GM04503 (cell line): Measurements from ENCODE around the gene BLTP2.
"Not testable (repeated sequence)": the region's sequence is repeated elsewhere in the genome, so short reads cannot be mapped to it uniquely, and the experiment has no call there.

Experiments used
- DNase-seq: peaks from one replicate; pipeline ENCODE4 v3.0.0-alpha.2; 2012; ENCODE audit warnings: low read depth

The BLTP2 gene

GRCh38 chr17:28646039-28646754 is 1.2 kb upstream of the BLTP2 start:
- DNase-seq: no peak

DNA sequence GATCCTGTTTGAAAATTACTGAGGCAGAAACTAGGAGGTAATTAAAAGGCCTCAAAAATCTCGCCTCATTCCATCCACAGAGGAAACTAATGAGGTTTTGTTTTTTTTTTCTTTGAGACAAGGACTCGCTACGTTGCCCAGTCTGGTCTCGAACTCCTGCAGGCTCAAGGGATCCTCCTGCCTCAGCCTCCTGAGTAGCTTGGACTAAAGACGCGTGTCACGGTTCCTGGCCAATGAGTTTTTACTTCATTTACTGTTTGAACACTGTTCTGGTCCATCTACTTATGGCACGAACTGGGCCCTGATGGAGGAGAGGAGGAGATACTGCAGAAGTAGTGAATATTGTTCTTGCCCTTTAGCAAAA is 600 bp upstream of the BLTP2 start:
- no peak for DNase-seq

DNA sequence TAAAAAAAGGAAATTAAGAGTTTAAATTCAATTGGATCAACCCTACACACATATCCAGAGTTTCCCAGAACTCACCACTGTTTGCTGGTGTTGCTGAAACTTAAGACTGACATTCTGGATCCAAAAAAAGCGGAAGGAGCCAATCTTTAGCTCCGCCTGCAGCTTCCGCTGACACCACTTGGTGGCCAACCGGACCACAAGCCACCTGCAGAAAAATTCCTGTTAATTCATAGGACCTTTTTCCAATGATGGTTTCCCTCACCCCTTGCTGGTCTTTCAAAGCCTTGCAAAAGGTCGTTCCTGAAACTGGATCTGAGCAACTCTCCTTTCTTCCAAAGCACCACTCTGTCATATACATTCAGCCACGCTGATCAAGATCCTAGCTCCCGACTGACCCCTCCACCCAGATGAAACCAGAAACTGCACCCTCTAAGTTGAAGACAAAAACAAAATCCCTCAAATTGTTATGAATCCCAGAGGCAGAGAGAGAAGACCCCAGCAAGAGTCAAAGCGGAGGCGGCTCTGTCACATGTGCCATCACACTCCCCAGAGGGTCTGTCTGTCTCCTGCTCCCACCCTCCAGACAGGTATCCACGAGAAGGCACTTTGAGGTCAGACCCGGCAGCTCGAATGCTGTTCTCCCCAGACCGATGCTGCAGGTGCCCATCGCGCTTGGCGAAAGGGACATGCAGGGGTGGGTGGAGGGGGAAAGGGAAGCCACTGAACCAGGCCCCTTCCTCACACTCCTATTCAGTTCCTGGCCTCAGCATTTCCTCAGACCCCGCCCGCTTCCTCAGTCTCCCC is 773 bp downstream of the BLTP2 start:
- no peak for DNase-seq

DNA sequence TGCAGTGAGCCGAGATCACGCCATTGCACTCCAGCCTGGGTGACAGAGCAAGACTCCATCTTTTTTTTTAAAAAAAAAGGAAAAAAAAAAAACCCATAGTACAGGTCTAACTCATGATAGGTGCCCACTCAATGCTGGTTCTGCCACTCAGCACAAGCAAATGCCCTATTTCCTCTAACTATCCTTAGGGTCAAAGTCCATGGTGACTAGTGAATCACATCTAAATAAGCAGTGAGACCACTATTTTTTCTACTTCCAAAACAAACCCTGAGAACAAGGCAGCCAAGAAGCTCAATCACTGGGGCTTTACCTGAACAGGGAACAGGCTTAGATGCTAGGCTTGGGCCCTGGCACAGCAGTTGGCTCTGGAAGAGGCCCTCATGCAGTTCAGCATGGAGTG is 3.4 kb downstream of the BLTP2 start:
- DNase-seq: no peak

GRCh38 chr17:28635506-28635905 is 9.5 kb downstream of the BLTP2 start:
- DNase-seq: no peak

DNA sequence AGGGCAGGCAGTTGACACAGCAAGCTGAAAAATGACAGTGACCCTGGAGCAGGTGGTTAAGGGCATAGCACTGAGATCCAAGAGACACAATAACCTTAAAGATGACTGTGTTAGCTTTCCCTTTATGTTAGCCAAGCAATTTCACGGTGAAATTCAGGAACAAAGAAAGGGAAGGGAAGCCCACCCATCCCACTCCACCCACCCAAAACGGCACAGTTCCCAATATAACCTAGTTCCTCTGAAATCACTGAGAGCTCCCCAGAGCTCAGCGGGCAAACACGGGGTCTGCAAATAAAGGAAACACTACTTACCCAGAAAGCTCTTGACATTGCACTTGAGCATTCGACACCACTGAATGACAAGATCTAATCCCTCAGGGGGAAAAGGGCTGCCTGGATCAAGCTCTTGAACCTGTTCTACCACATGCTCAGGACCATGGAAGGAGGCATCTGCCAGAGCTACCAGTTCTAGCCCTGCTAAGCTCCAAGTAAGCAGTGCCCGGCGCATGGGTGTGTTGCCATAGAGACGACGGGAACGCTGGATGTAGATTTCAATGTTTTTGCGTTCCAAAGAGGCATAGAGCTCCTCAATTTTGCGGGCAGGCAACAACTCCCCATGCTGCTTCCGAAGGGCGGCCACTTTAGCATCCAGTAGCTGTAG is 10.6 kb downstream of the BLTP2 start:
- no peak for DNase-seq

DNA sequence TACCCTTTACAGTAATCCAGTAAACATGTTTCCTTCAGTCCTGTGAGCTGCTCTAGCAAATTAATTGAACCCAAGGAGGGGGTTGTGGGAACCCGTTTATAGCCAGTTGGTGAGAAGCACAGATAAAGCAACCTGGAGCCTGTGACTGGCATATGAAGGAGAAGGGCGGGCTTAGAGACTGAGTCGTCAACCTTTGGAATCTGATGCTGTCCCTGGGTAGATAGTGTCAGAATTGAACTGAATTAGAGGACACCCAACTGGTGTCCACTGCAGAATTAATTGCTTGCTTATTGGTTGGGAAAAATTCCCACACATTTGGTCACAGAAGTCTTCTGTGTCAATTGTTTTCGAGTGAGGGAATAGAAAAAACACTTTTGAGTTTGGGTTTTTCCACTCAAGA is 18.1 kb downstream of the BLTP2 start:
- DNase-seq: no peak

GRCh38 chr17:28624148-28624547 is 20.8 kb downstream of the BLTP2 start:
- no peak for DNase-seq

- DNase-seq: no peak
These were observed 21.3 kb downstream of the BLTP2 start for GRCh38 chr17:28623696-28624095.

GRCh38 chr17:28622186-28622585 is 22.8 kb downstream of the BLTP2 start:
- no peak for DNase-seq

GRCh38 chr17:28620010-28620409 is 24.9 kb downstream of the BLTP2 start:
- no peak for DNase-seq

DNA sequence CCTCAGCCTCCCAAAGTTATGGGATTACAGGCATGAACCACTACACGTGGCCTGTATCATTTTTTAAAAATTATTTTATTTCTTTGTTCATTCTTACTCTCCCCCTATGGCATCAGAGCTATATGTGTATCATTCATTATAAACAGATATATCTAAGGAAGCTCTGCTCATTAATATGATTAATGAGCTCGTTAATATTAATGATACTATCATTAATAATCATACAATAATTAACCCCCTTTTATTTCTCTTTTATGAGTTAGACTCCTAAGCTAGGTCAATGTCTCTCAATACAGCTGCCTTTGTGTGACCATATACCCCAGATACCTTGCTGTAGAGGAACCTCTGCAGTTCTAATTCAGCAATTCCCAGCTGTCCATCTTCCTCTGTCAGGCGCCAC is 26.5 kb downstream of the BLTP2 start:
- DNase-seq: no peak

- no peak for DNase-seq
These were observed 28.7 kb downstream of the BLTP2 start for GRCh38 chr17:28616281-28616680.

GRCh38 chr17:28615260-28615940 is 29.6 kb downstream of the BLTP2 start:
- no peak for DNase-seq

GRCh38 chr17:28613931-28614381 is 31.0 kb downstream of the BLTP2 start, which contains the start of gene RSKR:
RSKR (minus strand) TSS chr17:28614185; CDS start chr17:28614161, 24 bp downstream.
- DNase-seq: no peak

GRCh38 chr17:28612936-28613872 is 31.8 kb downstream of the BLTP2 start:
- no peak for DNase-seq

DNA sequence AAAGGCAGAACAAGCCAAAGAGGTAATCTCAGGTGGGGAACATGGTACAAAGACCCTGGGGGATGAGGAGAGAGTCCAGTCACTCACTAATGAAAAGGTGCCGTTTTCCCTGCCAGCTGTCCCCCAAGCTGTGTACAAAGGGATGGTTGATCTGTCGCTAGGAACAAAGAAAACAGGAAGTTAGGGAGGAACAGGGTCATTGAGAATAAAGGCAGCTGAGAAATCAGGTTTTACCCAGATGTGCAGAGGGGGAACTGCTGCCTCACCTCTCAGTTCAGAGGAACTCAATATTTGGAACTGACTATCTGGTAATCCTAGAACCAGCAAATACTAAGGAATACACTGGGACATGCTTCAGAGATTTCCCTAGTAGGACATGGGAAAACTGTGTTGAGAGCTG is 32.4 kb downstream of the BLTP2 start:
- DNase-seq: no peak

DNA sequence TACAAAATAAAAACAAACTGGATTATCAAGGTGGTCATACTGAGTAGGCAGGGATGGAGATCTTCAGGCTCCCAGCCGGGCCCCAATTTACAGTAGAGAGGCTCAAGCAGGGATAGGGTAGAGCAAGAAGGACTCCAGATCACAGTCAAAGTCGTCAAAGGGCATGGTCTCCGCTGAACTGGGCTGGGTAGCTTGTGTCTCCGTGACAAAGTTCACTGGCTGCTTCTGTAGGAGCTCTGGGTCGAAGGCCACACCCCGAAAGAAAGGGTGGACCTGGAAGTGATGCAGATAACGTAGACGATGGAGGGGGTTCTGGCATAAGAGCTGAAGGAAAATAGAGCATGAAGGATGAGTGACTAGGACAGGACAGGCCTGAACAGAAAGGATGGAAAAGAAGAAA is 34.6 kb downstream of the BLTP2 start:
- DNase-seq: no peak

DNA sequence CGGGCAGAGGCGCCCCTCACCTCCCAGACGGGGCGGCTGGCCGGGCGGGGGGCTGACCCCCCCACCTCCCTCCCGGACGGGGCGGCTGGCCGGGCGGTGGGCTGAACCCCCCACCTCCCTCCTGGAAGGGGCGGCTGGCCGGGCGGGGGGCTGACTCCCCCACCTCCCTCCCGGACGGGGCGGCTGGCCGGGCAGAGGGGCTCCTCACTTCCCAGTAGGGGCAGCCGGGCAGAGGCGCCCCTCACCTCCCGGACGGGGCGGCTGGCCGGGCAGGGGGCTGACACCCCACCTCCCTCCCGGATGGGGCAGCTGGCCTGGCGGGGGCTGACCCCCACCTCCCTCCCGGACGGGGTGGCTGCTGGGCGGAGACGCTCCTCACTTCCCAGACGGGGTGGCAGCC is 40.9 kb downstream of the BLTP2 start:
- not testable (repeated sequence) for DNase-seq

DNA sequence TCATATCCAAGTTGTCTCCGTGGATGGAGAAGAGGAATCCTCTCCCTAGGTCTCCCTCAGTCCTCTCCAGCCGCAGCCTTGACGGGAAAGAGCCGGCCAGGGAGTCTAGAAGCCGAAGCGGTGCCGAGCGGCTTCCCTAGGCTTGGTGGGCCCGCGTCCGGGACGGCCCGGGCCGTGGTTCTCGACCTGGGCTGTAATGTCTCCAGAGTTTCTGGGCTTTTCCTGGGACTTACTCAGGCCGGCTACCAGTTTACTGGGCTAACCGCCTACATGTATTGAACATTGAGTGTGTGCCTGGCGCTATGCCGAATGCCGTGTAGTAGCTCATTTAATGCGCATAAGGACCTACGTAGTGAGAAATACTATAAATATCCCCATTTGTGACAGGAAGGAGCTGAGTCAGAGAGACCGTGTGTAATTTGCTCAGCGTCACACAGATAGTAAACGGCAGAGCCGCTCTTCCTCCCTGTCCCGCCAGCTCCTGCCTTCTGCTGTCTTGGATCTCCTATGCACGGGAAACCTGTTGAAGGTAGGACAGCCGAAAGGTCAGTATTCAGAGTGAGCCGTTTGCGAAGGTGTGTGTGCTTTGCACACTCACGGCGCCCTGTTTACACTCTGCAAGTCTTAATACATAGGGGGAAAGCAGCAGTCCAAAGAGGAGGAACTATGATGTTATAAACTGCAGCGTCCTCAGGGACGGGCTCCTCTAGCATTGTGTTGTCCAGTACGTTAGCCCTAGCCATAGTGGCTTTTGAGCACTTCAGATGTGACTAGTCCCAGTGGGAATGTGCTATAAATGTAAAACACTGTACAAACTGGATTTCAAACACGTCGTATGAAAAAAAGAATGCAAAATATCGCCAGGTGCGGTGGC is 45.4 kb downstream of the BLTP2 start:
- DNase-seq: peak; percentile 45
